HepG2 (cell line): ENCODE measurements around the gene EMILIN1. TPM values are rescaled to one million over a fixed set of nuclear protein-coding genes. Genes with fewer than 3 reads are reported as not detected.

Experiments
- FOXM1 ChIP-seq: sonication (generic); formaldehyde crosslinking; IDR thresholded peaks from 2 replicates; pipeline ENCODE4 v1.5.0; 2020; ENCODE audit warnings: missing genetic modification reagents
- IKZF4 ChIP-seq: sonication (generic); formaldehyde crosslinking; IDR thresholded peaks from 2 replicates; pipeline ENCODE4 v1.5.1; 2020; ENCODE audit warnings: borderline replicate concordance, mild to moderate bottlenecking, low read depth, missing genetic modification reagents; ENCODE audit errors: not compliant biosample characterization
- MIER2 ChIP-seq: IDR thresholded peaks from 2 replicates; pipeline ENCODE4 v1.6.1; 2016; ENCODE audit warnings: missing biosample characterization, missing genetic modification reagents
- MYC ChIP-seq: sonication (generic); formaldehyde crosslinking; IDR thresholded peaks from 2 replicates; pipeline ENCODE4 v1.9.0; 2021; ENCODE audit warnings: missing genetic modification reagents, borderline replicate concordance
- NCOR1 ChIP-seq: fragments of 200-600 bp; sonication (generic); IDR thresholded peaks from 2 replicates; pipeline ENCODE4 v1.7.0; 2017; ENCODE audit warnings: antibody characterized with exemption, low read length, borderline replicate concordance
- NFIC ChIP-seq: IDR thresholded peaks from 2 replicates; pipeline ENCODE4 v1.6.1; 2012; ENCODE audit warnings: mild to moderate bottlenecking, low read length, inconsistent platforms
- PPARG ChIP-seq: conservative IDR thresholded peaks from 2 replicates; pipeline ENCODE4 v1.6.1; 2016; ENCODE audit warnings: missing biosample characterization, missing genetic modification reagents
- RNF2 ChIP-seq: fragments of 450-650 bp; conservative IDR thresholded peaks from 2 replicates; pipeline ENCODE4 v1.6.1; 2016; ENCODE audit warnings: low read depth
- RXRA ChIP-seq: sonication (generic); formaldehyde crosslinking; IDR thresholded peaks from 2 replicates; pipeline ENCODE4 v1.5.1; 2020; ENCODE audit warnings: missing genetic modification reagents
- SALL1 ChIP-seq: sonication (generic); formaldehyde crosslinking; IDR thresholded peaks from 2 replicates; pipeline ENCODE4 v1.8.0; 2022; ENCODE audit warnings: mild to moderate bottlenecking, missing genetic modification reagents
- SIN3A ChIP-seq: IDR thresholded peaks from 2 replicates; pipeline ENCODE4 v1.6.1; 2011; ENCODE audit warnings: low read depth, mild to moderate bottlenecking, control low read depth, low read length, borderline replicate concordance
- SMARCC2 ChIP-seq: fragments of 450-650 bp; IDR thresholded peaks from 2 replicates; pipeline ENCODE4 v1.6.1; 2017; ENCODE audit warnings: antibody characterized with exemption, mild to moderate bottlenecking
- SP5 ChIP-seq: IDR thresholded peaks from 2 replicates; pipeline ENCODE4 v1.6.1; 2016; ENCODE audit warnings: low read depth, borderline replicate concordance
- THAP7 ChIP-seq: sonication (generic); formaldehyde crosslinking; IDR thresholded peaks from 2 replicates; pipeline ENCODE4 v1.8.1; 2023; ENCODE audit warnings: mild to moderate bottlenecking, missing genetic modification reagents
- THAP9 ChIP-seq: sonication (generic); formaldehyde crosslinking; IDR thresholded peaks from 2 replicates; pipeline ENCODE4; 2020; ENCODE audit warnings: missing genetic modification reagents, mild to moderate bottlenecking, borderline replicate concordance
- ZMAT5 ChIP-seq: sonication (generic); formaldehyde crosslinking; IDR thresholded peaks from 2 replicates; pipeline ENCODE4 v1.5.0; 2020; ENCODE audit warnings: mild to moderate bottlenecking, low read depth, missing genetic modification reagents, borderline replicate concordance
- ZNF18 ChIP-seq: sonication (generic); formaldehyde crosslinking; IDR thresholded peaks from 2 replicates; pipeline ENCODE4 v1.8.0; 2022; ENCODE audit warnings: mild to moderate bottlenecking, missing genetic modification reagents; ENCODE audit not compliant: insufficient replicate concordance
- ZNF230 ChIP-seq: sonication (generic); formaldehyde crosslinking; IDR thresholded peaks from 2 replicates; pipeline ENCODE4 v1.4.0; 2020; ENCODE audit warnings: mild to moderate bottlenecking, missing genetic modification reagents
- ZNF282 ChIP-seq: fragments of 450-650 bp; IDR thresholded peaks from 2 replicates; pipeline ENCODE4 v1.6.1; 2018; ENCODE audit not compliant: partially characterized antibody
- ZNF362 ChIP-seq: sonication (generic); formaldehyde crosslinking; IDR thresholded peaks from 2 replicates; pipeline ENCODE4 v1.4.0; 2020; ENCODE audit warnings: missing genetic modification reagents, mild to moderate bottlenecking, borderline replicate concordance
- ZNF558 ChIP-seq: sonication (generic); formaldehyde crosslinking; IDR thresholded peaks from 2 replicates; pipeline ENCODE4 v1.9.0; 2022; ENCODE audit warnings: mild to moderate bottlenecking, missing genetic modification reagents, borderline replicate concordance
- ZNF772 ChIP-seq: sonication (generic); formaldehyde crosslinking; IDR thresholded peaks from 2 replicates; pipeline ENCODE4 v1.5.0; 2020; ENCODE audit warnings: mild to moderate bottlenecking, missing genetic modification reagents
- ZNF841 ChIP-seq: sonication (generic); formaldehyde crosslinking; IDR thresholded peaks from 2 replicates; pipeline ENCODE4 v1.8.1; 2023; ENCODE audit warnings: missing genetic modification reagents, borderline replicate concordance
- polyA plus RNA-seq, 8 experiments: library from polyadenylated mRNA; depleted of rRNA in 3 of 8; stranded (reverse) in 7 of 8; unstranded in 1 of 8; fragments of >200 nt; fragmentation: Illumina TruSeq in 4 of 8; extraction: Trizol in 4 of 8; gene quantifications; 2 replicates each; pipeline versions ENCODE4 v1.2.1 to v1.2.3, GENCODE V29; 2011 to 2016; ENCODE audit warnings: low read depth in 4 of 8, missing spikeins in 1 of 8, mixed read lengths in 1 of 8; ENCODE audit not compliant: insufficient read depth in 1 of 8
- total RNA-seq, 5 experiments: library from RNA; depleted of rRNA; stranded (reverse); fragments of >200 nt; fragmentation: Illumina TruSeq; extraction: Trizol; gene quantifications; 2 replicates each; pipeline ENCODE4 v1.2.3, GENCODE V29; 2016; ENCODE audit warnings: low read depth in 1 of 5

EMILIN1 gene
- total and polyA plus RNA-seq, 2 of the 13 experiments (the other 11 are each of a cell fraction or from before 2014, with no cell fraction given) = 8.1 to 9.7 TPM

GRCh38 chr2:27092696-27093429, 14.4 kb downstream of the EMILIN1 start (continued):
- peak; percentile 67; the same call in 1 of the 2 replicates for TF ChIP-seq THAP9 (CRISPR knock-in tag)
- TF ChIP-seq NCOR1 = peak; percentile 59; the same call in 1 of the 2 replicates
- TF ChIP-seq SP5 (CRISPR knock-in tag) = peak; percentile 23; the same call in 1 of the 2 replicates
- peak; percentile 46 for TF ChIP-seq PPARG
- peak; percentile 94 for TF ChIP-seq RXRA (CRISPR knock-in tag)
- peak; percentile 96 for TF ChIP-seq MYC
- TF ChIP-seq ZNF230 (CRISPR knock-in tag) = peak; percentile 69; the same call in 1 of the 2 replicates
- TF ChIP-seq MIER2 (CRISPR knock-in tag) = 0 out of 2 replicates have a peak, but pooled peaks have one; percentile 33
- TF ChIP-seq IKZF4 (CRISPR knock-in tag) = peak; percentile 67
- TF ChIP-seq SMARCC2 = no peak
- TF ChIP-seq THAP7 = peak; percentile 73; the same call in 1 of the 2 replicates
- TF ChIP-seq ZNF558 (CRISPR knock-in tag) = peak; percentile 72; the same call in 1 of the 2 replicates
- TF ChIP-seq NFIC = peak; percentile 62; the same call in 1 of the 2 replicates
- peak; percentile 98 for TF ChIP-seq SALL1 (CRISPR knock-in tag)
- 0 out of 2 replicates have a peak, but pooled peaks have one; percentile 43 for TF ChIP-seq ZNF772 (CRISPR knock-in tag)
- TF ChIP-seq RNF2 = 0 out of 2 replicates have a peak, but pooled peaks have one; percentile 34
- TF ChIP-seq ZNF362 (CRISPR knock-in tag) = no peak
- no peak for TF ChIP-seq SIN3A
- peak; percentile 100 for TF ChIP-seq ZNF18 (CRISPR knock-in tag)
- TF ChIP-seq ZMAT5 (CRISPR knock-in tag) = no peak
- no peak for TF ChIP-seq ZNF282
- no peak for TF ChIP-seq FOXM1 (CRISPR knock-in tag)
- TF ChIP-seq ZNF841 (CRISPR knock-in tag) = no peak
